H1 (cell line): ENCODE measurements around the gene SLC2A11. TPM values are rescaled to one million over a fixed set of nuclear protein-coding genes. Genes with fewer than 3 reads are reported as not detected.

Experiments used
- CTCF ChIA-PET: fragments of 300-600 bp; sonication (Branson Sonifier 250); formaldehyde crosslinking; loops from one replicate; lab custom pipeline; 2021; ENCODE audit not compliant: partially characterized antibody; lab: Charles Lee
- POLR2A ChIA-PET: fragments of 300-600 bp; sonication (Branson Sonifier 250); formaldehyde crosslinking; loops from one replicate; lab custom pipeline; 2021; ENCODE audit warnings: inconsistent platforms; ENCODE audit not compliant: partially characterized antibody; lab: Charles Lee
- DNase-seq, 2 experiments: peaks; one replicate each; pipeline versions ENCODE4 v3.0.0 to v3.0.0-alpha.2; 2010 to 2022; ENCODE audit warnings: low spot score in 2 of 2, low read depth in 1 of 2, mixed read lengths in 1 of 2
- FAIRE-seq: peaks from 2 replicates; lab custom pipeline; 2011; peaks lifted over from hg19 to GRCh38; lab: Jason Lieb, UNC
- H2AFZ ChIP-seq: 2 replicates; pipeline ENCODE4 v1.8.1; 2012; ENCODE audit warnings: low read length, inconsistent platforms
- H2AK5ac ChIP-seq: 2 replicates; pipeline ENCODE4 v1.6.1; 2013; ENCODE audit warnings: low read depth, low read length
- H2BK120ac ChIP-seq: replicated peaks from 2 replicates; pipeline ENCODE3; 2013; ENCODE audit warnings: low read depth, low read length, inconsistent platforms
- H2BK12ac ChIP-seq: 2 replicates; pipeline ENCODE4 v1.6.1; 2013; ENCODE audit warnings: low read depth, low read length
- H2BK15ac ChIP-seq: 2 replicates; pipeline ENCODE4 v1.6.1; 2013; ENCODE audit warnings: low read length
- H2BK20ac ChIP-seq: 2 replicates; pipeline ENCODE4 v1.6.1; 2013; ENCODE audit warnings: low read length
- H2BK5ac ChIP-seq: 2 replicates; pipeline ENCODE4 v1.6.1; 2013; ENCODE audit warnings: low read depth, low read length
- H3K14ac ChIP-seq: 2 replicates; pipeline ENCODE4 v1.6.1; 2013; ENCODE audit warnings: inconsistent platforms; ENCODE audit not compliant: insufficient read length
- H3K18ac ChIP-seq: 2 replicates; pipeline ENCODE4 v1.6.1; 2013; ENCODE audit warnings: low read length; ENCODE audit errors: extremely low read depth
- H3K23ac ChIP-seq: 2 replicates; pipeline ENCODE4 v1.6.1; 2013; ENCODE audit warnings: inconsistent platforms; ENCODE audit not compliant: insufficient read length
- H3K23me2 ChIP-seq: 2 replicates; pipeline ENCODE4 v1.6.1; 2013; ENCODE audit warnings: low read depth, low read length
- H3K27ac ChIP-seq: 2 replicates; pipeline ENCODE4 v1.6.1; 2011; ENCODE audit warnings: low read depth, low read length, inconsistent platforms
- H3K27me3 ChIP-seq, 4 experiments: replicated peaks in 1 of 4; 1 replicate in 1 of 4; 2 replicates in 3 of 4; pipeline versions ENCODE4 v1.6.1 to v1.8.1; 2011 to 2013; ENCODE audit warnings: low read length in 3 of 4, mild to moderate bottlenecking in 3 of 4, inconsistent platforms in 2 of 4, mixed read lengths in 2 of 4, moderate library complexity in 1 of 4; ENCODE audit not compliant: control insufficient read depth in 3 of 4, insufficient read depth in 3 of 4; ENCODE audit errors: extremely low read depth in 1 of 4
- H3K36me3 ChIP-seq, 4 experiments: 2 replicates each; pipeline versions ENCODE4 v1.6.1 to v1.8.1; 2011 to 2013; ENCODE audit warnings: mild to moderate bottlenecking in 4 of 4, low read length in 3 of 4, moderate library complexity in 2 of 4, control low read depth in 1 of 4, inconsistent platforms in 1 of 4; ENCODE audit not compliant: insufficient read depth in 4 of 4, control insufficient read depth in 2 of 4
- H3K4ac ChIP-seq: replicated peaks from 2 replicates; pipeline ENCODE3; 2013; ENCODE audit warnings: low read length, low read depth, mixed read lengths, inconsistent platforms; ENCODE audit not compliant: insufficient read length
- H3K4me1 ChIP-seq, 4 experiments: replicated peaks in 1 of 4; 1 replicate in 1 of 4; 2 replicates in 3 of 4; pipeline versions ENCODE4 v1.6.1 to v1.8.1; 2011 to 2013; ENCODE audit warnings: low read length in 3 of 4, inconsistent platforms in 2 of 4, mixed read lengths in 1 of 4; ENCODE audit not compliant: insufficient read depth in 4 of 4, control insufficient read depth in 3 of 4
- H3K4me2 ChIP-seq, 2 experiments: 2 replicates each; pipeline versions ENCODE4 v1.6.1 to v1.8.1; 2011 to 2013; ENCODE audit warnings: low read depth in 2 of 2, low read length in 2 of 2, control low read depth in 1 of 2, inconsistent platforms in 1 of 2, mild to moderate bottlenecking in 1 of 2; ENCODE audit not compliant: insufficient read depth in 1 of 2
- H3K4me3 ChIP-seq, 4 experiments: fragments of 200-600, 300-600 bp in 1 of 4; sonication (generic), shearing (Covaris generic), sonication (Bioruptor Twin) in 1 of 4; 2 replicates each; pipeline versions ENCODE4 v1.5.1 to v1.8.1; 2011 to 2016; ENCODE audit warnings: low read length in 4 of 4, low read depth in 3 of 4, control low read depth in 2 of 4, inconsistent platforms in 2 of 4, mild to moderate bottlenecking in 2 of 4, mixed read lengths in 1 of 4, moderate library complexity in 1 of 4; ENCODE audit not compliant: insufficient read depth in 2 of 4; ENCODE audit errors: extremely low read depth in 1 of 4
- H3K56ac ChIP-seq: replicated peaks from 2 replicates; pipeline ENCODE3; 2013; ENCODE audit warnings: low read depth, mild to moderate bottlenecking, mixed read lengths, low read length, inconsistent platforms; ENCODE audit not compliant: insufficient read length
- H3K79me1 ChIP-seq: 2 replicates; pipeline ENCODE4 v1.6.1; 2013; ENCODE audit warnings: low read depth, low read length, control low read depth
- H3K79me2 ChIP-seq, 2 experiments: 2 replicates each; pipeline versions ENCODE4 v1.6.1 to v1.8.1; 2012 to 2013; ENCODE audit warnings: low read length in 2 of 2, mild to moderate bottlenecking in 2 of 2, inconsistent platforms in 1 of 2; ENCODE audit not compliant: insufficient read depth in 2 of 2, control insufficient read depth in 1 of 2
- H3K9ac ChIP-seq, 4 experiments: replicated peaks in 1 of 4; 1 replicate in 1 of 4; 2 replicates in 3 of 4; pipeline versions ENCODE4 v1.6.1 to v1.8.1; 2011 to 2013; ENCODE audit warnings: low read depth in 3 of 4, low read length in 3 of 4, control low read depth in 2 of 4, mild to moderate bottlenecking in 2 of 4, moderate library complexity in 2 of 4, inconsistent platforms in 1 of 4; ENCODE audit errors: extremely low read depth in 1 of 4
- H3K9me3 ChIP-seq, 2 experiments: 2 replicates each; pipeline versions ENCODE4 v1.6.1 to v1.8.1; 2012 to 2013; ENCODE audit warnings: mild to moderate bottlenecking in 2 of 2, moderate library complexity in 2 of 2, control low read depth in 1 of 2, inconsistent platforms in 1 of 2, low read depth in 1 of 2, low read length in 1 of 2, mixed read lengths in 1 of 2; ENCODE audit not compliant: insufficient read depth in 2 of 2
- H4K20me1 ChIP-seq, 2 experiments: replicated peaks in 1 of 2; 2 replicates each; pipeline versions ENCODE3 to v1.8.1; 2011 to 2013; ENCODE audit warnings: inconsistent platforms in 2 of 2, low read length in 2 of 2, mild to moderate bottlenecking in 1 of 2; ENCODE audit not compliant: insufficient read depth in 2 of 2, control insufficient read depth in 1 of 2
- H4K5ac ChIP-seq: 2 replicates; pipeline ENCODE4 v1.6.1; 2013; ENCODE audit warnings: low read length, low read depth, mixed read lengths, inconsistent platforms; ENCODE audit not compliant: insufficient read length
- H4K8ac ChIP-seq: 2 replicates; pipeline ENCODE4 v1.8.0; 2013; ENCODE audit warnings: mild to moderate bottlenecking, moderate library complexity, low read length, inconsistent platforms; ENCODE audit not compliant: insufficient read depth; ENCODE audit errors: extremely low read depth
- H4K91ac ChIP-seq: replicated peaks from 2 replicates; pipeline ENCODE3; 2013; ENCODE audit warnings: low read length, mixed read lengths, inconsistent platforms; ENCODE audit not compliant: insufficient read length
- ASH2L ChIP-seq: fragments of 200-600, 300-600 bp; sonication (generic); IDR thresholded peaks from one replicate; pipeline ENCODE4 v1.7.1; 2017; ENCODE audit warnings: low read length
- CTBP2 ChIP-seq: IDR thresholded peaks from 2 replicates; pipeline ENCODE4 v1.7.0; 2011; ENCODE audit warnings: borderline replicate concordance, mild to moderate bottlenecking, moderate library complexity, mixed read lengths, low read length; ENCODE audit not compliant: insufficient read depth, insufficient read length
- EGR1 ChIP-seq: IDR thresholded peaks from 2 replicates; pipeline ENCODE4 v1.6.1; 2011; ENCODE audit warnings: low read depth, low read length, borderline replicate concordance
- KDM4A ChIP-seq: IDR thresholded peaks from one replicate; pipeline ENCODE4 v1.7.1; 2012; ENCODE audit warnings: low read depth, mild to moderate bottlenecking, moderate library complexity, low read length, inconsistent platforms; ENCODE audit not compliant: severe bottlenecking
- RAD21 ChIP-seq, 2 experiments: IDR thresholded peaks in 1 of 2; conservative IDR thresholded peaks in 1 of 2; 2 replicates each; pipeline ENCODE4 v1.6.1; 2011; ENCODE audit warnings: low read depth in 2 of 2, low read length in 2 of 2, improper control_type of control experiment in 1 of 2, inconsistent platforms in 1 of 2, mild to moderate bottlenecking in 1 of 2, moderate library complexity in 1 of 2
- SP2 ChIP-seq: IDR thresholded peaks from 2 replicates; pipeline ENCODE4 v1.6.1; 2012; ENCODE audit warnings: mild to moderate bottlenecking, low read length, inconsistent platforms
- SRF ChIP-seq: IDR thresholded peaks from 2 replicates; pipeline ENCODE4 v1.6.1; 2011; ENCODE audit warnings: mild to moderate bottlenecking, low read depth, low read length, moderate library complexity
- TAF1 ChIP-seq: IDR thresholded peaks from 2 replicates; pipeline ENCODE4 v1.6.1; 2011; ENCODE audit warnings: mild to moderate bottlenecking, low read depth, low read length
- YY1 ChIP-seq: IDR thresholded peaks from 2 replicates; pipeline ENCODE4 v1.6.1; 2011; ENCODE audit warnings: low read depth, mild to moderate bottlenecking, low read length
- whole genome bisulfite sequencing, 2 experiments: shearing (Covaris generic) in 1 of 2; methylation state at CpG; one replicate each; pipeline versions ENCODE4 v1.1.6 to v1.1.7; 2013 to 2015; ENCODE audit warnings: low lambda C conversion rate in 2 of 2, mixed read lengths in 2 of 2, inconsistent platforms in 1 of 2, low coverage in 1 of 2, missing lambda C conversion rate in 1 of 2; ENCODE audit not compliant: insufficient replicate concordance in 2 of 2, insufficient coverage in 1 of 2, insufficient read length in 1 of 2; ENCODE audit errors: extremely low coverage in 1 of 2, missing lambda C conversion rate in 1 of 2; 5-methylcytosine and 5-hydroxymethylcytosine counted together
- polyA plus RNA-seq, 7 experiments: library from polyadenylated mRNA; depleted of rRNA in 3 of 7; stranded (reverse) in 5 of 7; unstranded in 2 of 7; fragments of >200 nt in 5 of 7; fragments of 200-250 nt in 2 of 7; gene quantifications; 1 replicate in 5 of 7; 2 replicates in 1 of 7; 4 replicates in 1 of 7; pipeline versions ENCODE4 v1.2.1 to v1.2.3, GENCODE V29; 2011 to 2013; ENCODE audit warnings: missing spikeins in 2 of 7, mixed read lengths in 2 of 7
- total RNA-seq: library from RNA; stranded (reverse); fragmentation: NEBNext Ultra II Directional; extraction: Animal tissue kit (Norgen Biotek cat#: 25700); gene quantifications from 2 replicates; pipeline ENCODE4 v1.2.1, GENCODE V29; 2021
- TF ChIP-seq, protein P1 (sequence below): IDR thresholded peaks from 2 replicates; pipeline ENCODE4 v1.6.1; 2012; ENCODE audit warnings: low read length, inconsistent platforms
- TF ChIP-seq, protein P2 (sequence below): IDR thresholded peaks from 2 replicates; pipeline ENCODE4 v1.6.1; 2011; ENCODE audit warnings: low read depth, mild to moderate bottlenecking, low read length; ENCODE audit not compliant: insufficient read depth

The SLC2A11 gene
- total and polyA plus RNA-seq, 2 of the 8 experiments (the other 6 are each of a cell fraction or from before 2014, with no cell fraction given) = 10.7 to 12.5 TPM

DNA sequence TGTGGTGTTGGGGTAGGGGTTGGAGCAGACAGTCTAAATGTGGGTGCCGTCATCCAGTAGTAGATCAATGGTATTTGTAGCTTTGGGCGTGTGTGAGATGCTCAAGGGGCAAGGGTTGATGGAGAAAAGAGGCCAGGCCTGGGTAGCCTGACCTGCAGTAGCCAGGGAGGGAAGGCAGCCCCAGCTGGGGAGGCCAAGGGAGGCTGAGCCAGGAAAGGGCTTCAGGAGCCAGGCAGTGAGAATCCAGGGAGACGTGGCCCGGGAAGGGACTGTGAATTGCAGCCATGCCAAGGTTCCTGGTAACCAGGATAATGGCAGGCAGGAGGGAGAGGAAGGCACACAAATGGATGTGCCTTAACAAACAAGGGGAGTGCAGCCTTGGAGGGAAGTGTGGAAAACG is 16.4 kb upstream of the SLC2A11 start:
- Histone ChIP-seq H3K14ac (no peak overlapping the region), H3K23ac (no peak overlapping the region), H2AFZ (no peak overlapping the region), H4K8ac (no peak overlapping the region), H3K79me1 (no peaks in the 10 kb centered on the region), H3K18ac (peak overlapping the region; percentile 48), H2BK120ac (no peak overlapping the region), H3K27me3 (peaks cover 0 to 2% (median under 1%) of the 10 kb centered on the region in 4 experiments; a peak in 2 of 7 replicates), H4K20me1 (peaks cover 0 to 4% of the 10 kb centered on the region in 2 experiments), H3K4me1 (peaks cover 0 to 23% (median 15%) of the 10 kb centered on the region in 4 experiments; a peak in 5 of 7 replicates), H3K4ac (no peak overlapping the region), H2BK15ac (peak overlapping the region; percentile 95), H3K27ac (no peak overlapping the region), H3K23me2 (peaks cover 12% of the 10 kb centered on the region; the same call in 1 of the 2 replicates), H3K36me3 (peaks cover 0 to 4% (median 0%) of the 10 kb centered on the region in 4 experiments; a peak in 1 of 8 replicates), H2BK5ac (no peak overlapping the region), H4K5ac (no peak overlapping the region), H3K4me3 (no peak overlapping the region), H2BK12ac (peak overlapping the region; percentile 33; the same call in 1 of the 2 replicates), H3K56ac (no peak overlapping the region), H3K79me2 (no peaks in the 10 kb centered on the region), H4K91ac (peak overlapping the region; percentile 0), H3K9ac (no peak overlapping the region), H3K9me3 (no peaks in the 10 kb centered on the region), H2BK20ac (0 out of 2 replicates have a peak overlapping the region, but pooled peaks have one; percentile 80), H3K4me2 (no peak overlapping the region), H2AK5ac (peak overlapping the region; percentile 53; the same call in 1 of the 2 replicates)
- 82% methylated on average over 5 of the region's 5 CpGs; no CpG with 5 or more reads in 1 of the 2 experiments for WGBS, 2 experiments
- no peak for FAIRE-seq
- DNase-seq = no peak
- POLR2A ChIA-PET = no interaction called here
- CTCF ChIA-PET = no interaction called here
- TF ChIP-seq CTBP2 (no peak), YY1 (no peak), RAD21 (IDR thresholded peaks at IDR 0.05 in 1 of 2, conservative IDR thresholded peaks at IDR 0.05 in 1 of 2; ENCODE audit: low read depth in 2 of 2, low read length in 2 of 2) (no peak), ASH2L (no peak), KDM4A (no peak), SP2 (no peak), TAF1 (no peak), SRF (no peak), EGR1 (no peak)
- TF ChIP-seq, protein P1, sequence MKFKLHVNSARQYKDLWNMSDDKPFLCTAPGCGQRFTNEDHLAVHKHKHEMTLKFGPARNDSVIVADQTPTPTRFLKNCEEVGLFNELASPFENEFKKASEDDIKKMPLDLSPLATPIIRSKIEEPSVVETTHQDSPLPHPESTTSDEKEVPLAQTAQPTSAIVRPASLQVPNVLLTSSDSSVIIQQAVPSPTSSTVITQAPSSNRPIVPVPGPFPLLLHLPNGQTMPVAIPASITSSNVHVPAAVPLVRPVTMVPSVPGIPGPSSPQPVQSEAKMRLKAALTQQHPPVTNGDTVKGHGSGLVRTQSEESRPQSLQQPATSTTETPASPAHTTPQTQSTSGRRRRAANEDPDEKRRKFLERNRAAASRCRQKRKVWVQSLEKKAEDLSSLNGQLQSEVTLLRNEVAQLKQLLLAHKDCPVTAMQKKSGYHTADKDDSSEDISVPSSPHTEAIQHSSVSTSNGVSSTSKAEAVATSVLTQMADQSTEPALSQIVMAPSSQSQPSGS = no peak
- TF ChIP-seq, protein P2, sequence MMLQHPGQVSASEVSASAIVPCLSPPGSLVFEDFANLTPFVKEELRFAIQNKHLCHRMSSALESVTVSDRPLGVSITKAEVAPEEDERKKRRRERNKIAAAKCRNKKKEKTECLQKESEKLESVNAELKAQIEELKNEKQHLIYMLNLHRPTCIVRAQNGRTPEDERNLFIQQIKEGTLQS = no peak
